ENCODE results near the gene SIRPB2.

DNA sequence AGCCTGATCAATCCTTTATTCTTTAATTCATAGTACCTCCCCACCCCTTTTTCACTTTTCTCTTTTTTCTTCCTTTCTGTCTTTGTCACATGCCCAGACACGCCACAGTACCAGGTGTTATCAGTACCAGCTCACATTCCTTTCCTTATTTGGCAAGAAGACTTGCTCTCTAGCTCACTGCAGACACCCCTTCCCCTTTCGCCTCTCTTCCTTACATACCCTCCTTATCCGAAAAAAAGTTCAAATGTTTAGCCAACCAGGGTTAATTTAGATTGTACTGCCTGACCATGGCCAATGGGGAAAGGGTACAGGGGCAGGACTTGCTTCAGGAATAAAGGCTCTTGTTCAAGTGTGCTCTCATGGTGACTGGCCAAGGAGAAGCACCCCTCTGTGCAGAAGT is 9.3 kb upstream of the SIRPB2 start:
- TF ChIP-seq EZH2 (IDR thresholded peaks at IDR 0.05) = no peak
- TF ChIP-seq POLR2AphosphoS5 (IDR thresholded peaks at IDR 0.05; ENCODE audit: borderline replicate concordance, low read depth, low read length) = no peak
